ENCODE measurements around the gene AIG1.

Gene AIG1

DNA sequence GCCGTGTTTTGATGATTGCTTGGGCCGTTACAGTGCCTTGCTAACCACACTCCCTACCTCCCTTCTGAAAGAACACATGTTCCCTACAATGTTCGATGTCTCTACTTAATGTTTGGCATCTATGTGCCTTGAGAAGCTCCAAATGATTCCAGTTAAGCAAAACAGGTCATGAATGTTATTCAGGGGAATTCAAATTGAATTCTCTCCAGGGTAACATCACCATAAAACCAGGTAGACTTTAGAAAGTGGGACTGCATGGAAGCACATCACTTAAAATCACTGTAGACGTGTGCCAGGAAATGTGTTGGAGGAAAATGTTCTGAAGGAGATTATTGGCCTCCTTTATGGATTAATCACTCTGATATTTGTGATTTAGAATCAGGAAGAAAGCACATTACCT lies 261.7 kb downstream of the AIG1 start:
- no peaks in the 10 kb centered on the region for H3K27me3 ChIP-seq (ENCODE audit: insufficient read depth, low read depth)
- H3K79me2 ChIP-seq (ENCODE audit: insufficient read depth, low read depth), result no peaks in the 10 kb centered on the region
- no peak overlapping the region for H3K4me3 ChIP-seq (IDR thresholded peaks at IDR 0.05; ENCODE audit: insufficient read depth, low read depth, low read length)
- H3K9ac ChIP-seq, result no peak overlapping the region
- TF ChIP-seq, protein P1, sequence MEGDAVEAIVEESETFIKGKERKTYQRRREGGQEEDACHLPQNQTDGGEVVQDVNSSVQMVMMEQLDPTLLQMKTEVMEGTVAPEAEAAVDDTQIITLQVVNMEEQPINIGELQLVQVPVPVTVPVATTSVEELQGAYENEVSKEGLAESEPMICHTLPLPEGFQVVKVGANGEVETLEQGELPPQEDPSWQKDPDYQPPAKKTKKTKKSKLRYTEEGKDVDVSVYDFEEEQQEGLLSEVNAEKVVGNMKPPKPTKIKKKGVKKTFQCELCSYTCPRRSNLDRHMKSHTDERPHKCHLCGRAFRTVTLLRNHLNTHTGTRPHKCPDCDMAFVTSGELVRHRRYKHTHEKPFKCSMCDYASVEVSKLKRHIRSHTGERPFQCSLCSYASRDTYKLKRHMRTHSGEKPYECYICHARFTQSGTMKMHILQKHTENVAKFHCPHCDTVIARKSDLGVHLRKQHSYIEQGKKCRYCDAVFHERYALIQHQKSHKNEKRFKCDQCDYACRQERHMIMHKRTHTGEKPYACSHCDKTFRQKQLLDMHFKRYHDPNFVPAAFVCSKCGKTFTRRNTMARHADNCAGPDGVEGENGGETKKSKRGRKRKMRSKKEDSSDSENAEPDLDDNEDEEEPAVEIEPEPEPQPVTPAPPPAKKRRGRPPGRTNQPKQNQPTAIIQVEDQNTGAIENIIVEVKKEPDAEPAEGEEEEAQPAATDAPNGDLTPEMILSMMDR (conservative IDR thresholded peaks at IDR 0.05; ENCODE audit: low read depth, low read length), result no peak
- no peaks in the 10 kb centered on the region for H3K4me1 ChIP-seq (ENCODE audit: low read depth, poor library complexity, severe bottlenecking)
- no peaks in the 10 kb centered on the region for H3K36me3 ChIP-seq (ENCODE audit: insufficient read depth)
- H3K27ac ChIP-seq, result no peak overlapping the region
- H2AFZ ChIP-seq (ENCODE audit: low read depth), result no peak overlapping the region
- H3K4me2 ChIP-seq, result no peak overlapping the region
- H4K20me1 ChIP-seq (ENCODE audit: insufficient read depth), result no peaks in the 10 kb centered on the region

DNA sequence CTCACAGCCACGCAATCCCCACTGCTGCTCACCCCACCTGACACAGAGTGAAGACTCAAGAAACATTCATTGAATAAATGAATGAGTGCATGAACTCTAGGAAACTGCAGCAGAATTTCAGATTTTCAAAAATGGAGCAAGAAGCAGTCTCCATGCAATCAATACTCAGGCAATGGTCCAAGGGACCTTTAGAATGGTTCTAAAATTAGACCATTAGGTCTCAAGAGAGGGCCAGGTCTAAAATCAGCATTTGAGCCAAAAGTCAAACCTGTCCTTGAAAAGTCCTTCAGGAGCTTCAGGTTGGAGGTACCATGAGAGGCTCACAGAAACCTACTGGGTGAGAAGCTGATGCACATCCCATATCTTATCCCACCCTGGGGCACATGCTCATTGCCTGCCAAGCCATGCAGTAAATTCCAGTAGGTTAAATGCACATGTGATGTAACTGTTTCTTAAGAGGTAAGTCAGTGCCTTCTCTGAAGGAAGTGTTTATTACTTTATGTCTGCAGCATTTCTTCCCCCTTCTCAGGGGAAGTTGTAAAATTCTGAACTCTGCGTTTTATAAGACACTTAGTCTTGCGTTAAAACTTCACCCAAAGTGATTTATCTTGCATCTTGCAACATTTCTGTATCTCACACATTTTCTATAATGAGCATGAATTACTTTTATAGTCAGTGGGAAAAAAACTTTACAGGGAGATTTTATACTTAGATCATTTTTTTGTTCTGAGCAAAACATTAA lies 263.2 kb downstream of the AIG1 start:
- Histone ChIP-seq H3K79me2 (ENCODE audit: insufficient read depth, low read depth) (no peaks in the 10 kb centered on the region), H3K27ac (no peak overlapping the region), H3K9ac (no peak overlapping the region), H2AFZ (ENCODE audit: low read depth) (no peak overlapping the region), H3K4me1 (ENCODE audit: low read depth, poor library complexity, severe bottlenecking) (no peaks in the 10 kb centered on the region), H3K4me2 (no peak overlapping the region), H3K36me3 (ENCODE audit: insufficient read depth) (no peaks in the 10 kb centered on the region), H4K20me1 (ENCODE audit: insufficient read depth) (no peaks in the 10 kb centered on the region), H3K27me3 (ENCODE audit: insufficient read depth, low read depth) (no peaks in the 10 kb centered on the region), H3K4me3 (IDR thresholded peaks at IDR 0.05; ENCODE audit: insufficient read depth, low read depth, low read length) (no peak overlapping the region)
- TF ChIP-seq, protein P1 (conservative IDR thresholded peaks at IDR 0.05; ENCODE audit: low read depth, low read length), result no peak

DNA sequence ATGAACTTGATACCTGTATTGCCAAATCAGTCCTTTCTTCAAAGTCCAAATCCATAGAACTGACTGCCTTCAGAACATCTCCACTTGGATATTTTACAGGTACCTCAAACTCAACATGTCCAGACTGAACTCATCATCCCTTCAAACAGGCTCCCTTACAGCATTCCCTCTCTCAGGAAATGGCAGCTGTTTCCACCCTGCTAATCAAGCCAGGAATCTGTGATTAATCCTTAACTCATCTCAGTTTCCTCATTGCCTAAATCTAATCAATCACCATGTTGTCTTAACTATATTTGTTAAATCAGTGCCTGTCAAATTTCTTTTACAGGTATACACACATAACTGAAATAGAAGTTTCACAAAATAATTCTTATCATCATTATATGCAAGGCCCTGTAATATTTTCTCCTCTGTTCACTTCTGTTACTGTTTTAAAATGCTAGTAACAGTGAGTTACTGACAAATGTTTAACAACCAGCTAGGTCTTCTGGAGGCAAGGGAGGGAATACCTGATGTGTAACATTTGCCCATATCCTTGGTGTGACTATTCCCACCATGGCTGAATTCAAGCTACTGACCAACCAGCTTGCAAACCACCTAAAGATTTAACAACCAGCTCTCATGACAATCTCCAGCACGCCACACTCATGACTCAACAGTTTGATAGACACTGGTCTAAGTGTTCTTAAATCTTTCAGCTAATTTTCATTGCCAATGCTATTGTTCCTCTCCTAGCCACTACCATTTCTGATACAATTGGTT lies 264.9 kb downstream of the AIG1 start:
- Histone ChIP-seq H2AFZ (ENCODE audit: low read depth) (no peak overlapping the region), H3K27ac (no peak overlapping the region), H3K79me2 (ENCODE audit: insufficient read depth, low read depth) (no peaks in the 10 kb centered on the region), H3K4me3 (IDR thresholded peaks at IDR 0.05; ENCODE audit: insufficient read depth, low read depth, low read length) (no peak overlapping the region), H3K36me3 (ENCODE audit: insufficient read depth) (no peaks in the 10 kb centered on the region), H3K27me3 (ENCODE audit: insufficient read depth, low read depth) (no peaks in the 10 kb centered on the region), H3K9ac (no peak overlapping the region), H3K4me1 (ENCODE audit: low read depth, poor library complexity, severe bottlenecking) (no peaks in the 10 kb centered on the region), H4K20me1 (ENCODE audit: insufficient read depth) (no peaks in the 10 kb centered on the region), H3K4me2 (no peak overlapping the region)
- TF ChIP-seq, protein P1 (conservative IDR thresholded peaks at IDR 0.05; ENCODE audit: low read depth, low read length), result no peak

DNA sequence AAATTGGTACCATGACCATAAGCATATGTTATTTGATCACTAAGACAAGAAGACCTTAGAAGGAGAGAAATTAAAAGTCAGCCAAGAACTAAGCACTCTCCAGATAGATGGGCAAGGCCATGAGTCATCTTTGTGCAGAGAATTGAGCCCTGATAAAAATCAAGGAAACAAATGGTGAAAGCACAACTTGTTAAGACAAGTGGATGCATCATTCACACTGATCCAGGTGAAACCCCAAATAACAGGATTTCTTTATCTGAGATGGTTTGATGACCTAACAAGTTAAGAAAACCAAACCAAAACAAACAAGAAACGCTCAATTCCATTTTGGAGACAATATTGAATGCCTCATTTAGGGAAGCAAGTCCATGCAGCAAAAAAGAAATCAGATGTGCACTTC lies 268.2 kb downstream of the AIG1 start:
- H3K4me2 ChIP-seq, result no peak overlapping the region
- no peak overlapping the region for H3K27ac ChIP-seq
- H2AFZ ChIP-seq (ENCODE audit: low read depth), result no peak overlapping the region
- H4K20me1 ChIP-seq (ENCODE audit: insufficient read depth), result no peaks in the 10 kb centered on the region
- no peaks in the 10 kb centered on the region for H3K27me3 ChIP-seq (ENCODE audit: insufficient read depth, low read depth)
- H3K4me1 ChIP-seq (ENCODE audit: low read depth, poor library complexity, severe bottlenecking), result no peaks in the 10 kb centered on the region
- no peak overlapping the region for H3K4me3 ChIP-seq (IDR thresholded peaks at IDR 0.05; ENCODE audit: insufficient read depth, low read depth, low read length)
- H3K9ac ChIP-seq, result no peak overlapping the region
- TF ChIP-seq, protein P1 (conservative IDR thresholded peaks at IDR 0.05; ENCODE audit: low read depth, low read length), result no peak
- H3K36me3 ChIP-seq (ENCODE audit: insufficient read depth), result no peaks in the 10 kb centered on the region
- no peaks in the 10 kb centered on the region for H3K79me2 ChIP-seq (ENCODE audit: insufficient read depth, low read depth)
